Cortex of kidney (tissue), 1 donor: ENCODE results near the gene IL19.
"Not testable (repeated sequence)": the region's sequence is repeated elsewhere in the genome, so short reads cannot be mapped to it uniquely, and the experiment has no call there.

ENCODE experiments used
- DNase-seq: peaks from one replicate; lab custom pipeline; 2025; lab: John Stamatoyannopoulos, UW

The IL19 gene

GRCh38 chr1:206776229-206776628 is 5.7 kb downstream of the IL19 start:
- no peak for DNase-seq

- no peak for DNase-seq
Observed at GRCh38 chr1:206778031-206778430, 7.5 kb downstream of the IL19 start.

- not testable (repeated sequence) for DNase-seq
Observed at GRCh38 chr1:206778911-206779310, 8.3 kb downstream of the IL19 start.

GRCh38 chr1:206779638-206780037 is 9.1 kb downstream of the IL19 start:
- no peak for DNase-seq

GRCh38 chr1:206782448-206782847 is 11.9 kb downstream of the IL19 start:
- no peak for DNase-seq

- no peak for DNase-seq
Observed at GRCh38 chr1:206783506-206783905, 12.9 kb downstream of the IL19 start.

- DNase-seq: no peak
Observed at GRCh38 chr1:206784471-206784903, 13.9 kb downstream of the IL19 start.

GRCh38 chr1:206785182-206785765 is 14.7 kb downstream of the IL19 start:
- DNase-seq: no peak

GRCh38 chr1:206786212-206786886 is 15.8 kb downstream of the IL19 start:
- DNase-seq: no peak

- DNase-seq: no peak
Observed at GRCh38 chr1:206787891-206788290, 17.3 kb downstream of the IL19 start.

GRCh38 chr1:206788487-206789050 is 18.0 kb downstream of the IL19 start:
- DNase-seq: no peak

- no peak for DNase-seq
Observed at GRCh38 chr1:206790502-206791250, 20.1 kb downstream of the IL19 start.

- DNase-seq: no peak
Observed at GRCh38 chr1:206792939-206793607, 22.5 kb downstream of the IL19 start.

GRCh38 chr1:206793620-206794019 is 23.0 kb downstream of the IL19 start:
- no peak for DNase-seq

- DNase-seq: no peak
Observed at GRCh38 chr1:206794294-206794908, 23.8 kb downstream of the IL19 start.

- no peak for DNase-seq
Observed at GRCh38 chr1:206796116-206796515, 25.5 kb downstream of the IL19 start.

GRCh38 chr1:206796981-206797402 is 26.4 kb downstream of the IL19 start:
- no peak for DNase-seq

- DNase-seq: no peak
Observed at GRCh38 chr1:206797534-206798383, 27.2 kb downstream of the IL19 start.

GRCh38 chr1:206798384-206798996 is 27.9 kb downstream of the IL19 start:
- no peak for DNase-seq

- no peak for DNase-seq
Observed at GRCh38 chr1:206799311-206799710, 28.7 kb downstream of the IL19 start.
